Gastrocnemius medialis (tissue), 4 donors: ENCODE data around the gene MAML3.

ENCODE experiments used
- CTCF ChIP-seq, 5 experiments: fragments of 450-650 bp in 3 of 5; fragments of 200-600 bp in 2 of 5; sonication (generic) in 2 of 5; IDR thresholded peaks in 4 of 5; conservative IDR thresholded peaks in 1 of 5; 1 replicate in 4 of 5; 2 replicates in 1 of 5; pipeline ENCODE4 v1.5.1; 2016 to 2019; ENCODE audit warnings: antibody characterized with exemption in 5 of 5, mild to moderate bottlenecking in 3 of 5, moderate library complexity in 3 of 5
- POLR2A ChIP-seq, 2 donors: fragments of 450-650 bp; IDR thresholded peaks; one replicate each; pipeline ENCODE4 v1.6.1; 2017; ENCODE audit warnings: antibody characterized with exemption in 2 of 2, mild to moderate bottlenecking in 2 of 2, moderate library complexity in 2 of 2

GRCh38 chr4:139773560-139774318, 380.2 kb downstream of the MAML3 start:
- TF ChIP-seq CTCF (IDR thresholded peaks at IDR 0.05 in 4 of 5, conservative IDR thresholded peaks at IDR 0.05 in 1 of 5), result no peak
- TF ChIP-seq POLR2A (IDR thresholded peaks at IDR 0.05), result no peak
